Suppressor macrophage (primary cell): ENCODE measurements around the gene PDAP1.
"Not testable (repeated sequence)": the region's sequence is repeated elsewhere in the genome, so short reads cannot be mapped to it uniquely, and the experiment has no call there.

Source experiments
- DNase-seq, 4 experiments: peaks; one replicate each; pipeline ENCODE4 v3.0.0-alpha.2; 2020 to 2022

Gene PDAP1

GRCh38 chr7:99375070-99375807 lies 33.2 kb downstream of the PDAP1 start:
- peak; percentile 85 to 93 (median 90) for DNase-seq

GRCh38 chr7:99374111-99375064 lies 34.0 kb downstream of the PDAP1 start, which contains the start of gene ARPC1B:
ARPC1B (plus strand) TSS chr7:99374730; CDS start chr7:99385715, 10,985 bp downstream.
- peak; percentile 90 to 97 (median 94) for DNase-seq

GRCh38 chr7:99373091-99374066 lies 35.0 kb downstream of the PDAP1 start:
- DNase-seq = no peak

GRCh38 chr7:99372275-99373090 lies 35.9 kb downstream of the PDAP1 start:
- peak in 2 of 4 experiments; percentile 32 to 33 for DNase-seq

GRCh38 chr7:99371376-99371920 lies 36.9 kb downstream of the PDAP1 start:
- no peak for DNase-seq

- DNase-seq = no peak
Observed at GRCh38 chr7:99369767-99370391, 38.5 kb downstream of the PDAP1 start.

- no peak for DNase-seq
Observed at GRCh38 chr7:99368750-99369389, 39.5 kb downstream of the PDAP1 start.

- no peak for DNase-seq
Observed at GRCh38 chr7:99366646-99367045, 41.8 kb downstream of the PDAP1 start.

- peak; percentile 38 to 71 (median 51) for DNase-seq
Observed at GRCh38 chr7:99365318-99366141, 42.9 kb downstream of the PDAP1 start.

- DNase-seq = no peak
Observed at GRCh38 chr7:99363286-99363685, 45.1 kb downstream of the PDAP1 start.

GRCh38 chr7:99362801-99363200 lies 45.6 kb downstream of the PDAP1 start:
- DNase-seq = no peak

- no peak for DNase-seq
Observed at GRCh38 chr7:99359465-99360154, 48.8 kb downstream of the PDAP1 start.

- DNase-seq = not testable (repeated sequence)
Observed at GRCh38 chr7:99358521-99358920, 49.9 kb downstream of the PDAP1 start.

- no peak for DNase-seq
Observed at GRCh38 chr7:99357701-99358490, 50.5 kb downstream of the PDAP1 start.

- DNase-seq = no peak
Observed at GRCh38 chr7:99355098-99355497, 53.3 kb downstream of the PDAP1 start.

- no peak for DNase-seq
Observed at GRCh38 chr7:99352247-99352646, 56.1 kb downstream of the PDAP1 start.

- DNase-seq = not testable (repeated sequence)
Observed at GRCh38 chr7:99350641-99351040, 57.8 kb downstream of the PDAP1 start.
